Measurements from ENCODE around the gene CXXC1.
A peak's percentile ranks its signal among the peaks of the same experiment; 100 is the strongest.
"Not testable (repeated sequence)": the region's sequence is repeated elsewhere in the genome, so short reads cannot be mapped to it uniquely, and the experiment has no call there.

CXXC1 gene

DNA sequence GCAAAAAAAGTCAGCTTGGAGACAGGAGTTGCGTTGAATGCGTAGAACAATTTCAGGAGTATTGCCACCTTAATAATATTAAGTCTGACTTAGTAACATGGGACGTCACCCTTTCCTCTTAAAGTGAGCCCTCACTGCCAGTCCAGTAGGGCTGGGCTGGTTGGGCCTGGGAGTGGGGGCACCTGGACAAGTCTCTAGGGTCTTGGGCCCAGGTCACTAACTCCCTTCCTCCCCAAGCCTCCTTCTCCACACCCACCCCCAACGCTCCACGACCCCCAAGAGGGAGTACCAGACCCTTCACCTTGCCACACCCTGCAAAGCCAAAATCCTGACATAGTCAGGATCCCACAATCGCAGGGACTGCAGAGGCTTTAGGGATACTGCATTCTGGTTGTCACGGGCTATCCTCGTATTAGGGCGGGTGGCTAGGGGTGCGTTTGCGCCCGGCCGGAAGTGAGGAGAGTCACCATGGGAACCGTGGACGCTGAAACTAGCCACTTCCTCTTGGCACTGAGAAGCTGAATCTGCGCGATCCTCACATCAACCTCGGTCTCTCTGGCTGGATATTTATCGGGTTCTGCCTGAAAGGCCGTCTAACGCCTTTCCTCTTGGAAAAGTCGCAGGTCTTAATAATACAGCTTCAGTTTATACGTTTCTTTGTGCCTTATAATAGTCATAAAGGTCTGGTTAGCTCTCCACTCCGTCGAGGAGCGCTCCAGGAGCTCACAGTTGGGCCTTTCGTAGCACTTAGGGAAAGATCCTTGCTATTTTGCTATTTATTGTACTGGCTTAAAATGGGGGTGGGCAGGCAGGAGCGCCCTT lies 10.3 kb upstream of the CXXC1 start:
- DNase-seq, result peak; percentile 72 to 77

DNA sequence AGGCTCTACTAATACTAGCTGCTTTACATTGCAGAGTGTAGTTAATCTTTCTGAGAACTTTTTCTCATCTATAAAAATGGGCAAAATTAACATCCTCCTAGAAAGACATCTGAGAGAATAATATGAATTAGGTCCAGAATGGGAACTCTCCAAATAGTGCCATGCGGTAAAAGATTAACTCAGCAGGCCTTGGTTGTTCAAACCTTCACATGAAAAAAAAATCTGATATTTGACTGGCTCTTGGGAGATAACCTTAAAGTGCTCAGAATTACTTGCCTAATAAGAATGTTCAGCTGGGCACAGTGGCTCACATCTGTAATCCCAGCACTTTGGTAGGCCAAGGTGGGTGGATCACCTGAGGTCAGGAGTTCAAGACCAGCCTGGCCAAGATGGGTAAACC lies 5.5 kb upstream of the CXXC1 start:
- DNase-seq, result no peak

DNA sequence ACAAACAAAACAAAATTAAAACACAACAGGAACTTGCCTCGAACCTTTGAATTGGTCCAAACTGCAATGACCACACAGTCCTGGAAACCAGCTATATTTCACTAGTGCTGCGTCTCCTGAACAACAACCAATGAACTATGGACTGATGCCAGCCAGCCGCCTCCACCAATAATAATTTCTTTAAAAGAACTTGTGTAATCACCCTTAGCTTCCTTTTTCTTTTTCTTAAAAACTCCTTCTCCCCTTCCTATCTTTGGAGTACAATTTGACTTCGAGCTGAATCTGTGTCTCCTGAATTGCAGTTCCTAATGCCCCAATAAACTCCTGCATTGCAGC lies 1.6 kb upstream of the CXXC1 start:
- DNase-seq, result no peak

DNA sequence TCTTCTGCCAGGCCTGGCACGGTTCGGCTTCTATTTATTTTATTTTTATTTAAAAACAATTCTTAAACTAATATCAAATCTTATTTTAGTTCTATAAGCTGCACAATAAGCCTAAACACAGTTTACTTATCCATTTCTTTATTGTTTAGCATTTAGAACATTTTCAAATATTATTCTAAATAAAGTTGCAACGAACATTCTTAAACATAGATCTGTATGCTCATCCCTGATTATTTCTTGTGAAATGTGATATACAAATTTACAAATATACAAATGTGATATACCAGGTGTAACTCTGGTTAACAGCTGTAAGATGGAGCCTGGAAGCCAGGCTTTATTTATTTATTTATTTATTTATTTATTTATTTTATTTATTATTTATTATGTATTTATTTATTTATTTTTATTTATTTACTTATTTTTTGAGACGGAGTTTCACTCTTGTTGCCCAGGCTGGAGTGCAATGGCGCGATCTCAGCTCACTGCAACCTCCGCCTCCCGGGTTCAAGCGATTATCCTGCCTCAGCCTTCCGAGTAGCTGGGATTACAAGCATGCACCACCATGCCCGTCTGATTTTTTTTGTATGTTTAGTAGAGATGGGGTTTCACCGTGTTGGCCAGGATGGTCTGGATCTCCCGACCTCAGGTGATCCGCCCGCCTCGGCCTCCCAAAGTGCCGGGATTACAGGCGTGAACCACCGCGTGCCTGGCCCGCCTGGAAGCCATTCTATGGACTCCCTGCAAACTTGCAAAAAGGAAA lies 1.0 kb upstream of the CXXC1 start:
- DNase-seq, result not testable (repeated sequence)

DNA sequence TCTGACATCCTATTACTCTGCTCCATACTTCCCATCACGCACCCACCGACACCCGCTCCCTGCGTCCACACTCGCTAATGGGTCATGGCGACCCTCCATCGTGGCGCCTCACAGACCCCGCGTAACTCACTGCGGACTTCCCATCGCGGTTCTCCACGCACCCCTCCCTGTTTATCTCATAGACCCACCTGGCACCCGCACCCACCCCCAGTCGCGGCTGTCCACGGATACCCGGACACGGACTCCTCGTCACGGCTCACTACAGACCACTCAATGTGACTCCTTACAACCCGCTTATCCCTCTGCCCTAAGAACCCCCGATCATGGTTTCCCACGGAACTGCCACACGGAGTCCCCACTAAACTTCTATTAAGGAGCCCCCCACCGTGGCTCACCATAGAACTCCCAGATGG lies 458 bp downstream of the CXXC1 start:
- DNase-seq, result no peak

DNA sequence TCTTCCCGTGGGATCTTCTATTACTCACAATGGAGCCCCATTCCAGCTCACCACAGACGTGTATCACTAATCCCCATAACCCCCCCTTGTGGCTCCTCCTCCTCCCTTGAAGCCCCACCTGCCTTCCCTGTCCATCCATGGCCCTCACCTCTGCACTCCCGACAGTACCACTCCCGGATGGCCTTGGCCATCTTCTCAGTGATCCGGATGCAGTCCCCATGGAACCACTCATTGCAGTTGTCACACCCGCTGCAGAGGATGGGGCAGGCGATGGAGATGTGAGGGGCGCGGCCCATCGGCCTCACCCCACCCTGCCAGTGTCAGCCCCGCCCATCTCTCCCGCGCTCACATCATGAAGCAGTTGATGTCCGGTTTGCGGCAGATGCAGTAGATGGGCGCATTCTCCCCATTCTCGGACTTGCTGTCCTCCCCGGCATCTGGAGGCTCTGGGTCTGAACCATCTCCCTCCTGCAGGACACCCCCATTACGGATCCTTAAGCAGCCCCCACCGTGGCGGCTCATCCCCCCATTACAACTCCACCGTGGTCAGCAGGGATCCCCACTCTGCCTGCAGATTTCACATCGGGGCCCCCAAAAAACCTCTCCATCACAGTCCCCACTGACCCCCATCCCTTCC lies 983 bp downstream of the CXXC1 start:
- peak in 1 of 2 donors; percentile 56 for DNase-seq

DNA sequence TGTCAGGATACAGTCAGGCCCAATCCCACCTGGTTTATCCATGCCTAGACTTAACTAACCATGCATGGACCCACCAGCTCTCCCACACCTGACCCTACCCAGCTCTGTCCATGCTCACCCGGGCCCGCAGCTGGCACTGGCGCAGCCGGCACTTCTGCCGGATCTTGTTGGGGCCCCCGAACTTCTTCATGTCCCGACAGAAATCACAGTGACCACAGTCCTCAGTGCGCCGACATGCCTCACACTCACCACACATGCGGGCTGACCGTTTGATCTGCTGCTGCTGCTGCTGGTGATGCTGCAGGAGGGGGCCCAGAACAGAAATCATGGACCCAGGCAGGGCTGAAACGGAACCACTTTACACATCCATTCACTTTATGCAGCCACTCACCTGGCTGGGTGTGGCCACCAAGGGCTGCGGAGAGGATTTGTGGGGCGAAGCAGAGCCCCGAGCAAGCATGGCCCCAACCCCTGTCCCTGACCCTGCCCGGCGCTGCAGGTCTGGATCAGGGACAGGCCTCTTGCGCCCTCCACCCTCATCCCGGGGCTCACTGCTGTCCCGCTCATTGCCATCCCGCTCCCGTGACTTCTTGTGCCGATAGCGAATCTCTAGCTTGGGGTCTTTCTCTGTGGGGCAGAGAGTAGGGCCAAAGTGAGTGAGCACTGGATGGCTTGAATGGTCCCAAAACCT lies 1.7 kb downstream of the CXXC1 start:
- no peak for DNase-seq

DNA sequence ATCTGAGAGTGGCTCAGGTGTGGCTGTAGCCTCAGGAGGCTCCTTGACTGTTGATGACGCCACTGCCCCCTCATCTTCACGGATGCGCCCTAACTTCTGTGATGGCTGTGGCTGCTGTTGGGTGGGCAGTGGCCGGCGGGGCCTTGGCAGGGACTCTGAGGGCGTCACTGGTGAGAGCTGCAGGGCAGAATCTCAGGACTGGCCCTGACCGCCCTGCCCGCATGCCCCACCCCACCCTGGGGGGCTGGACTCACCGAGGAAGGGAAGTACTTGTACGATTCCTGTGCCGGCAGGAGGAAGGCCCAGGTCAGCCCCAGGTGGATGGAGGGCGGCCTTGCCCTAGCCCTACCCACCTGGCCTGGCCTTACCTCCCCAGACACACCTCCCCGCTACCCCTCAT lies 2.4 kb downstream of the CXXC1 start:
- DNase-seq, result no peak

DNA sequence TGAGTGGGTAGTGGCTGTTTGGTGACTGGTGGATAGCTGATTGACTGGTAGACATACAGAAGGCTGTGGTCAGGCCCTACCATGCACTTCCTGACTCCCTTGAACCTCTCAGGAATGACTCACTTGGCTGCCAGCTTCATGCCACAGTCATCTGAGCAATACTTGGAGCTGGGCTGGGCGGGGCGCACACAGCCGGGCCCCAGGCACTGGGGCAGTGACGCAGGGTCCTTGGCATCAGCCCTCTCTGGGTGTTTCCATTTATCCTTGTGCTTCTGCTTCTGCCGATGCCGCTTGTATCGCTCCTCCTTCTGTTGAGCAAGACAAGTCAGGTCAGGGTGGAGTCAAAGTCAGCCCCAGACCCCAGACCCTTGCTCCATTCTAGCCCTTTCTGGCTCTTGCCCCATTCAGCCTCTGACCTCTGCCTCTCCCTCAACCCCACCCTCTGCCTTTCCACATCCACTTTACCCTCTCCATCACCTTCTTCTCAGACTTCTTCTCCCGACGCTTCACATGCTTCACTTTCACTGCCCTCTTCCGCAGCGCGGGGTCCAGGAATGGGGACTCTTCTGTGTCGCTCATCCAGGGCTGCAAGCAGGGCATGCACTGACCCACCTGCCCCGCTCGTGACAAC lies 3.1 kb downstream of the CXXC1 start:
- DNase-seq, result no peak

DNA sequence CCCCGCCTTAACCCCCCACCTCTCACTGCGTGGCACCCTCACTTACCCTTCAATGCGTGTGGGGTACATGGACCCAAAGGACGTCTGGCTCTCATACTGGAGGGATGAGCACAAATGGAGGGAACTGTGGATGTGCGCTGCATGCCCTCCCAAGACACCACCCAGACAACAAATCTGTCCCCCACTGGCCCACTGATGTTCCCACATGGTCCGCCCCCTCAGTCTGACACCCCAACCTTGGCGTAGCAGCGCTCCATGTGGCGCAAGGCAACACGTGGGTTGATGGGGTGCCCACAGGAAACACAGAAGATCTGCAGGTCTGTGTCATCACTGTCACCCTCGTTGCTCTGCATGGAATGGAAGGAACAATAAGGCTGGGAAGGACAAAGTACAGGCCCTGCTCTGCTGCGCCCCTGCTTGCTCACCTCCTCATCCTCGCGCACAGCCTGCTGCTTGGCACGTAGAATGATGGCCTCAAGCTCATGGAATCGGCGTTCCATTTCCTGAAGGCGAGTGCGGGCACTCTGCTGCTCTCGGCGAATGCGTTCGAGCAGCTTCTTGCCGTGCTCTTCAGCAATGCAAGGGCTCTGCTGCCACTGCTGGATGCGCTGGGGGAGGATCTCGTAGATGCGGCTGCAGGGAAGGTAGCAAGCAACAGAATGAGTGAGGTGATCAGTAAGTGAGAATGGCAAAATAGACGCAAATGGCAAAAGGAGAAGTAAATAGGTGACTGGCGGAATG lies 3.9 kb downstream of the CXXC1 start:
- DNase-seq, result no peak

DNA sequence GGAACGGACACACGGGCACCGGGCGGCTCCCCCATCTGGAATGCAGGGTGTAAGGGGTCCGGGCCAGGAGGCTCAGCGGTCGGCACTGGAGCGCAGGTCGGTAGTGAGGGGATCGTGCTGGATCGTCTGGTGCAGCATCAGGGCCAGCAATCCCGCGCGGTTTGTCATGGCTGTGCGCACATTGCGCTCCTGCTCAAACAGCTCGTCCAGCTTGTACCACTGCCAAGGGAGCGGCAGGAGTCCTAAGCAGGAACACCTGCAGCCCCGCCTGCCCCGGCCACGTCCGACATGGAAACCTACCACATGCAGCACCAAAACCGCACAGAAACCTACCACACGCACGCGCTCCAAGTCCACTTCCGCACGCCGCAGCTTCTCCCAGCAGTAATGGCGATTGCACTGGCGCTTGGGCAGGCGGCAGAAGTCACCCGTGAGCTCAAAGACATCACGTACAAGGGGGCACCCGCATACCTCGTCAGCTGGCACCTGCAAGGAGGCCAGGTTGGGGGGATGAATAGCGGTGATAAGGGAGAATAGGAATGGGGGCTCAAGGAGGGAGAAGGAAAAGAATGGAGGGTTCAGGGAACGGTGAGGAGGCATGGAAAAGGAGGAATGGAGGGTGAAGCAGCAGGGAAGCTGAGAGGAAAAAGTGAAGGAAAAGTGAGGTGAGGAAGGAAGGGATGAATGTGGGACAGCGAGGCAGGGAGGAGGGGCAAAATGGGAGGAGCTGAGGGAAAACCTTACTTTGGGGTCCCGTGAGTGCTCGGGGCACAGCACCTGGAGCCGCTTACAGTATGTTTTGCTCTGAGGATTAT lies 4.8 kb downstream of the CXXC1 start:
- no peak for DNase-seq

DNA sequence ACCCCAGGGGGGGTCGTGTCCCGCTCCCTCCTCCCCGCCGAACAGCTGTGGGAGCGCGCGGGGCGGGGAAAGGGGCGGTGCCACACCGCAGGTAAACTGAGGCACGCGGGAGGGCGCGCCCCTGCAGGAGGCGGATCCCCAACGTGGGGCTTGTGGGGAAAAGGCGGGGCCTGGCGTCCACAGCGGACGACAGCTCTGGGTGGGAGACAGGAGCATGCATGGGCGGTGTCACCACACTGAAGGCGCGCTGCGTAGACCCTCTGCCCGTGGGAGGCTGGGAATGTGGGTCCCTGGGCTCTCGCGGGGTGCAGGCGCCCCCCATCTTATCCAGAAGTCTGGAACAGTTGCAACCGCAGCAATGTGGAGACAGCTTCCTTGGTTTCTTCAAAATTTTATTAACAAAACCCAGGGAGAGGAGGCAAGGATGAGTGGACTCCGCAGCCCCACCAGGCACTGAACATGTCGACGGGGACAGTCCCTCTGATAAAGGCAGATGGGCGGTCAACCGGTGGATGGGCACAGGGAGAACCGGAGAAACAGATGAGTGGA lies 5.4 kb downstream of the CXXC1 start:
- no peak for DNase-seq

DNA sequence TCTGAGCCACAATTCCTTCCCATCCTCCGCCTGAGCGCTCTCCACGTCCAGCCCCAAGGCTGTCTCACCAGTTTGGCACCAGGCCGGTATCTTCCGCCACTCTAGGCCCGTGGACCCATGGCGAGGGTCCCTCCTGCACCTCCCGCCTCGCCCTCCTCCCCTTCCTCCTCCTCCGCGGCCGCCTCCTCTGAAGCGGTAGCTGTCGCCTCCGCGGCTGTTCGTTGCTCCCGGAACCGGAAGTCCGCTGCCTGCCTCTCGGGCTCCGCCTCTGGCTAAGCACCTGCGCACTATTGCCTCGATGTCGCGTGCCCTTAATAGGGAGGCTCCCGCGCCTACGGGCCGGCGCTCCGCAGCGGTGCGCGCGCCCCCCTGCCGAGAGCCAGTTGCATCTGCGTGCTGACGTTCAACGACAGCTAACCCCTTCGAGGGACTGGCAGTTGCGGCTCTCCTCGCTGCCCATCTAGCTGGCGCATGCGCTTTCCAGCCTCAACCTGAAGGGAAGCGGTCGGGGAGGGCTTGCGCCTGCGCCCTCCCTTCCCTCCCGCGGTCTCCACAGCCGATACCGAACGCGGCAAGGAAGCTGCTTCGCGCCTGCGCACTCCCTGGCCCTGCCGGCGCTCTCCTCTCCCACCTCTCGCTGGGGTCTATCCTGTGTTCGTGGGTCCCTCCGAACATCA lies 6.1 kb downstream of the CXXC1 start, which contains the start of gene MBD1:
TSS of gene MBD1 (minus strand) at position 229 of the 677 bp plus-strand sequence. CDS start 1,531 bp downstream, outside the sequence.
- peak; percentile 94 to 96 for DNase-seq

DNA sequence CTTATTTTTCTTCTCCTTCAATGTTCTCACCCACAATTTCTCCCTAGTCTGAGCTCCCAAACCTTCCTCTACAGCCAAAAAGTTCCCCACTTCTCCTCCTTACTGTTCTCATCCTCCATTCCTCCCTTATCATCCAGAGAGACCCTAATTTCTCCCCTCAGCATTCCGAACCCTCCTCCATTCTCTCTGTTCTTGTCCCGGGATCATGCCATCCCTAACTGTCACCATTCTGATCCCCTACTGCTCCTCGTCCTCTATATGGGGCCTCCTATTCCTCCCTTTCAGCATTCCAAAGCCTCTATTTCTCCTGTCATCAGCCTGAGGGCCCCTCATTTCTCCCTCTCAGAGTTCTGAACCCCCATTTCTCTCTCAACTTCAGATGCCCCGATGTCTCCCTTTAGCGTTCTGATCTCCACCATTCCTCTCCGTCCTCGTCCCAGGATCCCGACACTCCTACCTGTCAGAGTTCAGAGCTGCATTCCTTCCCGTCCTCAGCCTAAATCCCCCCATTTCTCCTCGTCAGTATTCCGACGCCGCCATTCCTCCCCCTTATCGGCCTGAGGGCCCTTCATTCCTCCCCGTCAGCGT lies 6.7 kb downstream of the CXXC1 start:
- no peak for DNase-seq

DNA sequence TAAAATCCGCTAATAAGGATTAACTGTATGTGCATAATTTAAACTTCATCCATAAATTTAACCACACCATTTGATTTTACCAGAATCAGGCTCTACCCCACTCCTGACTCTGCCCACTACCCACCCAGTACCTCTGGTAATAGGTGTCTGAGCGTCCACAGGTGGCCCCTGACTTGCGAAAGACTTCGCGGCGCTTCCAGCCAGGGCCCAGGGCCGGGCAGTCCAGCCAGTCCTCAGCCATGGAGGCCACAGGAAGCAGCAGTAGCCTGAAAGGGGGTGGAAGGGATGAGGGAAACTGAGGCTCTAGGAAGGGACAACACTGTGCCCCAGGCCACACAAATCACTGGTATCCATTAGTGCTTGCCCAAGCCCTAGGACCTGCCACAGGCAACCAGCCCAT lies 7.7 kb downstream of the CXXC1 start:
- DNase-seq, result no peak

DNA sequence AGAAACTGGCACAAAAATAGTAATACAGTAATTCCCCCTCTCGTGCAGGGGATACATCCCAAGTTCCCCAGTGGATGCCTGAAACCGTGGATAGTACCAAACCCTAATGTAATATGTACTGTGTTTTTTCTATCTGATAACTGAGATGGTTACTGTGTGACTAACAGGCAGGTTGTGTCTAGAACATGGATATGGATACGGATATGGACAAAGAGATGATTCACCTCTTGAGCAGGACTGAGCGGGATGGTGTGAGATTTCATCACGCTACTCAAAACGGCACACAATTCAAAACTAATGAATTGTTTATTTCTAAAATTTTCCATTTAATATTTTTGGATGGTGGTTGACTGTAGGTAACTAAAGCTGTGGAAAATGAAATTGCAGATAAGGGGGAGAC lies 9.6 kb downstream of the CXXC1 start:
- no peak for DNase-seq

DNA sequence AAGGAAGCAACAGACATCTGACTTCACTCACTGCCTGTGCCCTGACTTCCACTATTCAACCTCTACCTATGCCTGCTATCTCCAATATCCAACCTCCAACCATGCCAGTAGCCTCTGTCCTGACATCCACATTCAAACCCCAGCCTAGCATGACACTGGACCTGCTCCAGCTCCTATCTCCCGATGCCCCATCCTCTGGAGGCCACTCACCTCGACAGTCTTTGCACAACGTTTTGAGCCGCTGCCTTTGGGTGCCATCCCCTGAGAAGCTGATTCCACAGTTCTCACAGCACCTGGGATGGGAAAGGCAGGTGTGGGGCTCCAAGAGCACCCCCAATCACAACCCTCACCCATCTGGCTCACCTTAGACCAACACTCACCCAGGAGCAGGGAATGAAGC lies 11.0 kb downstream of the CXXC1 start:
- DNase-seq, result no peak

DNA sequence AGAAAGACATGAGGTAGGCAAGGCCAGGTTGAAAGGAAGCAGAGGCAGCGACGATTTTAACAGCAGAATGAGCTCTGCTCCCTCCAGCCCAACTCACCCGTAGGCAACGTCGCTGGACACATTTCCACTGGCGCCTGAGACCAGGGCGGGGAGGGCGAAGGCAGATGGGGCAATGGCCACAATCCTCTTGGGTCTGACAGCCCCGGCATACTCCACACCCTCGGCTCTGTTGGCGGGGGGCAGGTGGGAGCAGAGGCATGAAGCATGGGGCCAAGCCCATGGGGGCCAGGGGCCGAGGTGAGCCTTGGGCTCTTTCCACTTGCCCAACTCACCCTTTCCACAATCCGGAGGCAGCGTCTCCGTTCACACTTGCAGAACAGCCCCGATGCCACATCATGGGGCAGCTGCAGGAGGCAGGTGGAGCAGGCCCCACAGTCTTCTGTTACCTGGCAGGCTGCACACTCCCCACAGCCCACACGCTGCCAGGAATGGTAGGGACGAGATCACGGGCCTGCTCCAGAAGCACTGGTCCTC lies 11.9 kb downstream of the CXXC1 start:
- no peak for DNase-seq

DNA sequence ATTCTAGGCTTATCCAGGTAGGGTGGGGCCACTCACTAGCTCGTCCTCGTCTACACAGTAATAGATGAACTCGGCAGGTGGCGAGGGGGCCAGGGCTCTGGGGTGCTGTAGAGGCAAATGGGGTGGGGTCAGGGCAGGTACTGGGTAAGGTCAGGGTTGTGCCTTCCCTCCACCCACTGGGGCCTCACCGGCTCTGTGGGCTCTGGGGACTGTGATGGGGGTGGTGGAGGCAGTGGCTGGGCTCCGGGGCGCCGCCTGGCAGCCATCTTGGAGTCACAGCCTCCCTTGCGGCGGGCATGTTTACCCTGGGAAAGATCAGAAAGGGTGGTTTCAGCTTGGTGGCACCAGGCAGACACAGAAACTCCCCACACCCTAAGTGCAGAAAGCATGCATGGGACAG lies 12.6 kb downstream of the CXXC1 start:
- DNase-seq, result no peak

DNA sequence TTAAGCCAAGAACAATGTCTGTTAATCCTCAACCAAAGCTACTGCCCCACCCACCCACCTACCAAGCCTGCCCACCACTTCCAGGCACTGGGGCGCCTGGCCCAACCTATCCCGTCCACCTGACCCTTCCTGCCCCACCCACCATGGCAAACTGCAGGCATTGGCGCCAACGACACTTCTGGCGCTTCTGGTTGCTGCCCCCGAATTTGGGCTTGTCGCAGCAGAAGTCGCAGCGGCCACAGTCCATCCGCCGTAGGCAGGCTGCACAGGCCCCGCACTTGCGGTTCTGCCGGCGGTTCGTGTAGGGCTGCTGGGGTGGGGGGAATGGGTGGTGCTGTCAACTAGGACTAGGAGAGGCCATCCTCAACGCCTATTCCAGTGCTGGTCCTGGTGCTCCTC lies 13.4 kb downstream of the CXXC1 start:
- DNase-seq, result no peak

Measured in stimulated activated CD4-positive, alpha-beta T cell treated with anti-CD3 and anti-CD28 coated beads, Interleukin-2, amount 100 ng/mL, for 24 hours (primary cell).